Right lobe of liver (tissue), 4 donors: ENCODE data around the gene C10orf71.

Experiments
- CTCF ChIP-seq, 4 donors: fragments of 200-600 bp in 3 of 4; fragments of 450-650 bp in 1 of 4; IDR thresholded peaks; one replicate each; pipeline versions ENCODE4 v1.5.1 to v1.8.0; 2016 to 2022; ENCODE audit warnings: antibody characterized with exemption in 4 of 4, mild to moderate bottlenecking in 2 of 4
- POLR2A ChIP-seq: fragments of 450-650 bp; IDR thresholded peaks from one replicate; pipeline ENCODE4 v1.6.1; 2017; ENCODE audit warnings: antibody characterized with exemption, mild to moderate bottlenecking
- donor health status: DM: no; HTN: no; CAD: no.
- donor health status: DM: no; HTN: no; CAD: no.
- donor health status: DM: no; HTN: yes; CAD: no.

GRCh38 chr10:49367600-49367999, 68.6 kb downstream of the C10orf71 start:
- TF ChIP-seq POLR2A (no peak), CTCF (IDR thresholded peaks at IDR 0.05) (no peak)
